ENCODE data around the gene RASGRP3.

Gene RASGRP3

GRCh38 chr2:33598561-33599174 is 122.2 kb downstream of the RASGRP3 start:
- TF ChIP-seq CTCF (IDR thresholded peaks at IDR 0.05; ENCODE audit: low read depth, low read length, missing control alignments) = no peak
- no peak for DNase-seq (ENCODE audit: extremely low read depth, low read depth)
- H3K4me3 ChIP-seq (replicated peaks; ENCODE audit: low read depth, low read length) = peak overlapping the region; percentile 70

GRCh38 chr2:33599175-33599942 is 122.9 kb downstream of the RASGRP3 start, which contains the start of gene FAM98A:
Gene FAM98A, minus strand, starts transcription at chr2:33599299. Its CDS starts 78 bp downstream, at chr2:33599221.
- DNase-seq (ENCODE audit: extremely low read depth, low read depth) = peak; percentile 95
- no peak for TF ChIP-seq CTCF (IDR thresholded peaks at IDR 0.05; ENCODE audit: low read depth, low read length, missing control alignments)
- peak within 1 kb of the TSS; percentile 70 for H3K4me3 ChIP-seq (replicated peaks; ENCODE audit: low read depth, low read length)

GRCh38 chr2:33599943-33600192 is 123.4 kb downstream of the RASGRP3 start:
- no peak for TF ChIP-seq CTCF (IDR thresholded peaks at IDR 0.05; ENCODE audit: low read depth, low read length, missing control alignments)
- H3K4me3 ChIP-seq (replicated peaks; ENCODE audit: low read depth, low read length) = peak overlapping the region; percentile 70
- DNase-seq (ENCODE audit: extremely low read depth, low read depth) = no peak

GRCh38 chr2:33602201-33602830 is 125.9 kb downstream of the RASGRP3 start:
- no peak for TF ChIP-seq CTCF (IDR thresholded peaks at IDR 0.05; ENCODE audit: low read depth, low read length, missing control alignments)
- no peak overlapping the region for H3K4me3 ChIP-seq (replicated peaks; ENCODE audit: low read depth, low read length)
- DNase-seq (ENCODE audit: extremely low read depth, low read depth) = no peak

GRCh38 chr2:33603416-33603815 is 127.0 kb downstream of the RASGRP3 start:
- no peak for TF ChIP-seq CTCF (IDR thresholded peaks at IDR 0.05; ENCODE audit: low read depth, low read length, missing control alignments)
- DNase-seq (ENCODE audit: extremely low read depth, low read depth) = no peak
- no peak overlapping the region for H3K4me3 ChIP-seq (replicated peaks; ENCODE audit: low read depth, low read length)

- no peak overlapping the region for H3K4me3 ChIP-seq (replicated peaks; ENCODE audit: low read depth, low read length)
- no peak for TF ChIP-seq CTCF (IDR thresholded peaks at IDR 0.05; ENCODE audit: low read depth, low read length, missing control alignments)
- no peak for DNase-seq (ENCODE audit: extremely low read depth, low read depth)
Measured at GRCh38 chr2:33605056-33605455, 128.6 kb downstream of the RASGRP3 start.
